Activated CD8-positive, alpha-beta T cell treated with anti-CD3 and anti-CD28 coated beads for 36 hours (primary cell): ENCODE results near the gene HTRA3. TPM values are rescaled to one million over a fixed set of nuclear protein-coding genes. Genes with fewer than 3 reads are reported as not detected.
A peak's percentile ranks its signal among the peaks of the same experiment; 100 is the strongest.

ENCODE experiments used
- ATAC-seq: fragments of 200-7000 bp; cut with Tn5 transposase; one replicate; pipeline ENCODE4 v1.10.0; 2021; ENCODE audit warnings: mild to moderate bottlenecking, moderate library complexity
- CTCF ChIA-PET: fragments of 350-600 bp; sonication (Branson Sonifier 250); formaldehyde crosslinking; loops from one replicate; lab custom pipeline; 2021; ENCODE audit warnings: antibody characterized with exemption; lab: Charles Lee
- POLR2A ChIA-PET: fragments of 350-600 bp; sonication (Branson Sonifier 250); formaldehyde crosslinking; loops from one replicate; lab custom pipeline; 2021; ENCODE audit warnings: antibody characterized with exemption; lab: Charles Lee
- DNase-seq: peaks from one replicate; pipeline ENCODE4 v3.0.0-alpha.2; 2020
- H3K27ac Mint-ChIP-seq: one replicate; pipeline ENCODE4 v1.8.0; 2021; ENCODE audit warnings: mild to moderate bottlenecking, mixed read lengths
- H3K27me3 Mint-ChIP-seq: one replicate; pipeline ENCODE4 v1.8.0; 2021; ENCODE audit warnings: mixed read lengths
- H3K36me3 Mint-ChIP-seq: one replicate; pipeline ENCODE4 v1.8.0; 2021; ENCODE audit warnings: low read depth, mixed read lengths
- H3K4me1 Mint-ChIP-seq: one replicate; pipeline ENCODE4 v1.8.0; 2021; ENCODE audit warnings: low read depth, mixed read lengths
- H3K4me3 Mint-ChIP-seq: one replicate; pipeline ENCODE4 v1.8.0; 2021; ENCODE audit warnings: mild to moderate bottlenecking, moderate library complexity, mixed read lengths
- H3K9me3 Mint-ChIP-seq: one replicate; pipeline ENCODE4 v1.8.0; 2021; ENCODE audit warnings: mixed read lengths
- intact Hi-C: fragments of 100-400 bp; cut with micrococcal nuclease; formaldehyde crosslinking; loops from one replicate; pipeline ENCODE4 v1.10.0; 2022
- total RNA-seq, 2 experiments: library from RNA; stranded (reverse); gene quantifications; one replicate each; pipeline ENCODE4 v1.2.3, GENCODE V29; 2021
- TF ChIP-seq, protein P1 (sequence below): fragments of 200-600 bp; IDR thresholded peaks from one replicate; pipeline ENCODE4 v1.8.0; 2022; ENCODE audit warnings: antibody characterized with exemption, mild to moderate bottlenecking

The HTRA3 gene
- under 1 TPM in 1 of 2 experiments, not detected in 1; 0.11 TPM for total RNA-seq

- no peak within 1 kb of the TSS for H3K27ac Mint-ChIP-seq
- peaks cover 25% of the 10 kb centered on the region for H3K27me3 Mint-ChIP-seq
- POLR2A ChIA-PET: no interaction called here
- ATAC-seq: peak; percentile 38
- no peak within 1 kb of the TSS for H3K4me3 Mint-ChIP-seq
- H3K4me1 Mint-ChIP-seq: no peaks in the 10 kb centered on the region
- CTCF ChIA-PET: no interaction called here
- TF ChIP-seq, protein P1, sequence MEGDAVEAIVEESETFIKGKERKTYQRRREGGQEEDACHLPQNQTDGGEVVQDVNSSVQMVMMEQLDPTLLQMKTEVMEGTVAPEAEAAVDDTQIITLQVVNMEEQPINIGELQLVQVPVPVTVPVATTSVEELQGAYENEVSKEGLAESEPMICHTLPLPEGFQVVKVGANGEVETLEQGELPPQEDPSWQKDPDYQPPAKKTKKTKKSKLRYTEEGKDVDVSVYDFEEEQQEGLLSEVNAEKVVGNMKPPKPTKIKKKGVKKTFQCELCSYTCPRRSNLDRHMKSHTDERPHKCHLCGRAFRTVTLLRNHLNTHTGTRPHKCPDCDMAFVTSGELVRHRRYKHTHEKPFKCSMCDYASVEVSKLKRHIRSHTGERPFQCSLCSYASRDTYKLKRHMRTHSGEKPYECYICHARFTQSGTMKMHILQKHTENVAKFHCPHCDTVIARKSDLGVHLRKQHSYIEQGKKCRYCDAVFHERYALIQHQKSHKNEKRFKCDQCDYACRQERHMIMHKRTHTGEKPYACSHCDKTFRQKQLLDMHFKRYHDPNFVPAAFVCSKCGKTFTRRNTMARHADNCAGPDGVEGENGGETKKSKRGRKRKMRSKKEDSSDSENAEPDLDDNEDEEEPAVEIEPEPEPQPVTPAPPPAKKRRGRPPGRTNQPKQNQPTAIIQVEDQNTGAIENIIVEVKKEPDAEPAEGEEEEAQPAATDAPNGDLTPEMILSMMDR: no peak
- no peaks in the 10 kb centered on the region for H3K9me3 Mint-ChIP-seq
- peak; percentile 7 for DNase-seq
- no peaks in the 10 kb centered on the region for H3K36me3 Mint-ChIP-seq
- intact Hi-C loops: no loop called here
Measured at GRCh38 chr4:8269535-8270417, at the start of gene HTRA3. Gene HTRA3 (plus strand): TSS chr4:8269754. CDS start chr4:8269969, 215 bp downstream.

GRCh38 chr4:8220661-8221450 lies 48.7 kb upstream of the HTRA3 start:
- Mint-ChIP-seq H3K36me3 (peaks cover 22% of the 10 kb centered on the region), H3K4me3 (no peak overlapping the region), H3K27me3 (no peaks in the 10 kb centered on the region), H3K4me1 (peaks cover 39% of the 10 kb centered on the region), H3K9me3 (no peaks in the 10 kb centered on the region), H3K27ac (no peak overlapping the region)
- ATAC-seq (no peak), DNase-seq (no peak)
- POLR2A ChIA-PET: interaction anchor here (0.6 to 1.2 kb wide), 3 partner anchors 8 to 17 kb away, joined by 3 to 5 read pairs (median 3); no protein-coding TSS in a partner anchor
- TF ChIP-seq, protein P1: no peak
- intact Hi-C loops: no loop called here
- CTCF ChIA-PET: interaction anchor here (1.1 to 2.0 kb wide), 4 partner anchors 21 to 220 kb away, joined by 3 to 8 read pairs (median 4); partner anchors contain the start of genes ACOX3, SH3TC1 and TRMT44

- Mint-ChIP-seq H3K27ac (peak overlapping the region; percentile 34), H3K36me3 (peaks cover 22% of the 10 kb centered on the region), H3K4me3 (no peak overlapping the region), H3K27me3 (no peaks in the 10 kb centered on the region), H3K4me1 (peaks cover 44% of the 10 kb centered on the region), H3K9me3 (no peaks in the 10 kb centered on the region)
- intact Hi-C loops: no loop called here
- DNase-seq (no peak), ATAC-seq (peak; percentile 70)
- ChIA-PET POLR2A (interaction anchor here (0.6 to 1.2 kb wide), 5 partner anchors 7 to 20 kb away, joined by 3 to 5 read pairs (median 3); no protein-coding TSS in a partner anchor), CTCF (interaction anchor here (1.1 to 2.0 kb wide), 4 partner anchors 21 to 219 kb away, joined by 3 to 8 read pairs (median 4); partner anchors contain the start of genes ACOX3, SH3TC1 and TRMT44)
- TF ChIP-seq, protein P1: no peak
Measured at GRCh38 chr4:8221476-8221875, 48.1 kb upstream of the HTRA3 start.

- H3K27ac Mint-ChIP-seq: peak overlapping the region; percentile 34
- H3K4me1 Mint-ChIP-seq: peaks cover 49% of the 10 kb centered on the region
- TF ChIP-seq, protein P1: no peak
- ATAC-seq: peak; percentile 18
- ChIA-PET CTCF (interaction anchor here (1.2 to 2.0 kb wide), 3 partner anchors 23 to 219 kb away, joined by 3 to 8 read pairs (median 4); partner anchors contain the start of genes ACOX3, SH3TC1 and TRMT44), POLR2A (interaction anchor here (0.7 to 1.2 kb wide), 3 partner anchors 8 to 21 kb away, joined by 3 read pairs; no protein-coding TSS in a partner anchor)
- H3K4me3 Mint-ChIP-seq: no peak overlapping the region
- no peak for DNase-seq
- no peaks in the 10 kb centered on the region for H3K9me3 Mint-ChIP-seq
- peaks cover 22% of the 10 kb centered on the region for H3K36me3 Mint-ChIP-seq
- intact Hi-C loops: no loop called here
- no peaks in the 10 kb centered on the region for H3K27me3 Mint-ChIP-seq
Measured at GRCh38 chr4:8221985-8222384, 47.6 kb upstream of the HTRA3 start.
